ENCODE data around the gene CSNK1A1L. TPM values are rescaled to one million over a fixed set of nuclear protein-coding genes. Genes with fewer than 3 reads are reported as not detected.

Gene CSNK1A1L
- not detected in 2 replicates for total RNA-seq

GRCh38 chr13:37105251-37105714, at the start of gene CSNK1A1L:
CSNK1A1L (minus strand) TSS chr13:37105664; CDS start chr13:37105256, 408 bp downstream.

GRCh38 chr13:37058910-37059847, 46.3 kb downstream of the CSNK1A1L start, which contains the start of gene SUPT20H:
SUPT20H (minus strand) TSS chr13:37059688; CDS start chr13:37051490, 8,198 bp downstream.

Other genes with a start within 250 kb of the CSNK1A1L start
- 1.8 and 2.5 TPM in 2 replicates for gene SMAD9, start 185.4 kb downstream of the CSNK1A1L start, total RNA-seq
- gene ALG5, start 106.3 kb downstream of the CSNK1A1L start, total RNA-seq: 36.6 and 39.8 TPM in 2 replicates
- gene EXOSC8, start 104.9 kb downstream of the CSNK1A1L start, total RNA-seq: 23.6 and 34.4 TPM in 2 replicates
- gene SUPT20H, start 46.0 kb downstream of the CSNK1A1L start, total RNA-seq: 37.7 and 41.6 TPM in 2 replicates